CD8-positive, alpha-beta memory T cell (primary cell): ENCODE data around the gene GABRR1. TPM values are rescaled to one million over a fixed set of nuclear protein-coding genes. Genes with fewer than 3 reads are reported as not detected.

Source experiments
- CTCF ChIA-PET: fragments of 350-600 bp; sonication (Branson Sonifier 250); formaldehyde crosslinking; loops from one replicate; lab custom pipeline; 2021; ENCODE audit warnings: antibody characterized with exemption; lab: Charles Lee
- POLR2A ChIA-PET: fragments of 350-600 bp; sonication (Branson Sonifier 250); formaldehyde crosslinking; loops from one replicate; lab custom pipeline; 2021; ENCODE audit warnings: antibody characterized with exemption; lab: Charles Lee
- DNase-seq, 5 donors: peaks; one replicate each; pipeline versions ENCODE4 v3.0.0 to v3.0.0-alpha.2; 2020 to 2022; ENCODE audit warnings: mixed read lengths in 1 of 5
- H3K27ac ChIP-seq: one replicate; pipeline ENCODE4 v1.7.0; 2013; ENCODE audit warnings: low read depth, mild to moderate bottlenecking, low read length, moderate library complexity
- H3K27me3 ChIP-seq: 2 replicates; pipeline ENCODE4 v1.7.0; 2013; ENCODE audit warnings: low read length, mild to moderate bottlenecking; ENCODE audit not compliant: insufficient read depth, poor library complexity, severe bottlenecking
- H3K36me3 ChIP-seq: 2 replicates; pipeline ENCODE4 v1.7.0; 2013; ENCODE audit warnings: mild to moderate bottlenecking, low read length, moderate library complexity; ENCODE audit not compliant: insufficient read depth
- H3K4me1 ChIP-seq: 2 replicates; pipeline ENCODE4 v1.7.0; 2013; ENCODE audit warnings: mild to moderate bottlenecking, low read length, moderate library complexity; ENCODE audit not compliant: insufficient read depth
- H3K4me3 ChIP-seq: 2 replicates; pipeline ENCODE4 v1.7.0; 2013; ENCODE audit warnings: mild to moderate bottlenecking, low read length
- H3K9me3 ChIP-seq: 2 replicates; pipeline ENCODE4 v1.7.0; 2013; ENCODE audit warnings: mild to moderate bottlenecking, low read length
- H3K27ac Mint-ChIP-seq, 8 donors: one replicate each; pipeline ENCODE4 v1.8.0; 2020 to 2021; ENCODE audit warnings: mixed read lengths in 8 of 8, mild to moderate bottlenecking in 6 of 8, inconsistent platforms in 3 of 8, moderate library complexity in 3 of 8
- H3K27me3 Mint-ChIP-seq, 2 donors: one replicate each; pipeline ENCODE4 v1.8.0; 2020 to 2021; ENCODE audit warnings: mixed read lengths in 2 of 2, mild to moderate bottlenecking in 1 of 2, moderate library complexity in 1 of 2
- H3K36me3 Mint-ChIP-seq, 3 donors: one replicate each; pipeline ENCODE4 v1.8.0; 2020 to 2021; ENCODE audit warnings: mixed read lengths in 3 of 3, inconsistent platforms in 1 of 3, mild to moderate bottlenecking in 1 of 3
- H3K4me1 Mint-ChIP-seq, 3 donors: one replicate each; pipeline ENCODE4 v1.8.0; 2020 to 2021; ENCODE audit warnings: mixed read lengths in 3 of 3, inconsistent platforms in 1 of 3, mild to moderate bottlenecking in 1 of 3
- H3K4me3 Mint-ChIP-seq, 7 donors: one replicate each; pipeline ENCODE4 v1.8.0; 2020 to 2021; ENCODE audit warnings: mixed read lengths in 7 of 7, mild to moderate bottlenecking in 6 of 7, moderate library complexity in 4 of 7, inconsistent platforms in 2 of 7
- H3K9me3 Mint-ChIP-seq, 5 donors: one replicate each; pipeline ENCODE4 v1.8.0; 2020 to 2022; ENCODE audit warnings: mixed read lengths in 5 of 5, mild to moderate bottlenecking in 3 of 5, moderate library complexity in 2 of 5, inconsistent platforms in 1 of 5
- polyA plus RNA-seq: library from polyadenylated mRNA; unstranded; fragments of 300-500 nt; fragmentation: Illumina TruSeq; gene quantifications from one replicate; pipeline ENCODE4 v1.2.3, GENCODE V29; 2021
- total RNA-seq, 2 experiments: library from RNA; stranded (reverse); gene quantifications; one replicate each; pipeline ENCODE4 v1.2.3, GENCODE V29; 2021

Gene GABRR1
- total and polyA plus RNA-seq, 3 experiments from 2014 or later: not detected

DNA sequence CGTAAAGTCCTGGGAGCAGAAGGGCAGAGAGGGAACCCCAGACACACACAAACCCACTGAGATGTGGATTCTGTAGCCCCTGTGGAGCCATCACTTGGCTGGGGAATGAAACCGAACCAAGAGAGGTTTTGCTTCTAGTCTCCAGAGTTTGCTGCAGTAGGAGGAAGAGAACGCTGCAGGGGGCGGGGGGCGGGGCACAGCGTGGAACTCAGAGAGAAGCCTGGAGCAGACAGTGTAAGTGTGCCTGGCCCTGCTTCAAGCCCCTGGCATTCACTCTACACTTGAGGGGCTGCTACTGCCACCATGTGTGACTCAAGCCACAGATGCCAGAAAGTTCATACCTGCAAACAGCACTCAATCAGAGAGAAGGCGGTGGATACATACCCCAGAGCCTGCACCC is 18.9 kb downstream of the GABRR1 start:
- ChIA-PET CTCF (no interaction called here), POLR2A (no interaction called here)
- H3K9me3 ChIP-seq: no peaks in the 10 kb centered on the region
- H3K27me3 Mint-ChIP-seq: peaks cover 11% of the 10 kb centered on the region in 2 donors
- H3K27ac ChIP-seq: no peak overlapping the region
- H3K4me3 ChIP-seq: no peak overlapping the region
- no peaks in the 10 kb centered on the region for H3K27me3 ChIP-seq
- peaks cover 11 to 26% (median 23%) of the 10 kb centered on the region in 5 donors for H3K9me3 Mint-ChIP-seq
- H3K4me1 Mint-ChIP-seq: no peaks in the 10 kb centered on the region
- no peaks in the 10 kb centered on the region for H3K36me3 ChIP-seq
- peaks cover 0 to 7% (median 2%) of the 10 kb centered on the region in 3 donors for H3K36me3 Mint-ChIP-seq
- no peak overlapping the region for H3K27ac Mint-ChIP-seq
- H3K4me3 Mint-ChIP-seq: no peak overlapping the region
- DNase-seq: no peak
- no peaks in the 10 kb centered on the region for H3K4me1 ChIP-seq

DNA sequence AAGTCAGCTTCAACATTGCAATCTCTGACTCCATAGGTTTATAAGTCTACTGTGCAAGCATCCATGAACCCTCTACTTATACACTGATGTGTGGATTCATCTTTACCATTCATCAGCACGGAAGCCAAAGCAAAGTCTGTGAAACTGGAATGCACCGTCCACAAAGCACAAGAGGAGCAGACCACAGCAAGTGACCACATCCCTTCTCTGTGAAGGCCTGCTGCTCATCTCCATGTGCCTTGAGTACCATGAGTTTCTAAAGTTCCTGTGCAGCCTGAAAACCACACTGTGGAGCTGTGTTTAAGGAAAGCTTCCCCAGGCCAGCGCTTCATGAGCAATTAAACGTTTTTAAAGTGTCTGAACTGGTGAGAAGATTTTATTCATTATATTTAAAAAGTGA is 20.0 kb downstream of the GABRR1 start:
- H3K9me3 Mint-ChIP-seq: peaks cover 11 to 29% (median 24%) of the 10 kb centered on the region in 5 donors
- peaks cover 0 to 7% (median 2%) of the 10 kb centered on the region in 3 donors for H3K36me3 Mint-ChIP-seq
- H3K27me3 ChIP-seq: no peaks in the 10 kb centered on the region
- H3K27me3 Mint-ChIP-seq: peaks cover 10 to 12% of the 10 kb centered on the region in 2 donors
- no peaks in the 10 kb centered on the region for H3K4me1 ChIP-seq
- H3K4me3 Mint-ChIP-seq: peak overlapping the region in 1 of 7 donors; percentile 44
- no peaks in the 10 kb centered on the region for H3K36me3 ChIP-seq
- no peak for DNase-seq
- H3K9me3 ChIP-seq: no peaks in the 10 kb centered on the region
- H3K4me3 ChIP-seq: no peak overlapping the region
- ChIA-PET CTCF (no interaction called here), POLR2A (no interaction called here)
- no peak overlapping the region for H3K27ac Mint-ChIP-seq
- H3K4me1 Mint-ChIP-seq: no peaks in the 10 kb centered on the region
- H3K27ac ChIP-seq: no peak overlapping the region

GRCh38 chr6:89194559-89194958 is 22.6 kb downstream of the GABRR1 start:
- peaks cover 0 to 7% (median 2%) of the 10 kb centered on the region in 3 donors for H3K36me3 Mint-ChIP-seq
- peaks cover 15 to 16% of the 10 kb centered on the region in 2 donors for H3K27me3 Mint-ChIP-seq
- H3K4me1 Mint-ChIP-seq: no peaks in the 10 kb centered on the region
- H3K4me1 ChIP-seq: no peaks in the 10 kb centered on the region
- peaks cover 11 to 29% (median 24%) of the 10 kb centered on the region in 5 donors for H3K9me3 Mint-ChIP-seq
- no peak for DNase-seq
- ChIA-PET CTCF (no interaction called here), POLR2A (no interaction called here)
- no peak overlapping the region for H3K27ac ChIP-seq
- no peak overlapping the region for H3K4me3 ChIP-seq
- no peaks in the 10 kb centered on the region for H3K27me3 ChIP-seq
- H3K36me3 ChIP-seq: no peaks in the 10 kb centered on the region
- no peak overlapping the region for H3K27ac Mint-ChIP-seq
- H3K4me3 Mint-ChIP-seq: no peak overlapping the region
- H3K9me3 ChIP-seq: no peaks in the 10 kb centered on the region

DNA sequence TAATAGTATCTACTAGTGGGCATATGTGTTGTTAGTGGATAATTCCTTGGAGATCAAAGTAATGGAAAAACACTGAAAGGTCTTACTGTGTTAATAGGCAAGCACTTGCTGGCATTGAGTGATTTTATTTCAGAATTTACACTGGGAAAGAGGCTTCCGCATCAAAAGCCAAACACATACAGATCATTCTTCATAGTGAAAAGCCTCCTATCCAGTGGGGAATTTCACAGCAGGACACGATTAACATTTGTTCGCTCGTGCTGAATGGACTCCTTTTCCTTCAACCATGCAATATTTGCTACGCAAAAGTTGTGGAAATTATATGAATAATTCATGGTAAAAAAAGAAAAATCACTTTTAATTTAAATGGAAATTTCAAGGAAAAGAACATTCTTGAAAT is 26.4 kb downstream of the GABRR1 start:
- no peaks in the 10 kb centered on the region for H3K27me3 ChIP-seq
- CTCF ChIA-PET: no interaction called here
- H3K36me3 Mint-ChIP-seq: peaks cover 0 to 11% (median 2%) of the 10 kb centered on the region in 3 donors
- DNase-seq: no peak
- no peaks in the 10 kb centered on the region for H3K4me1 ChIP-seq
- POLR2A ChIA-PET: no interaction called here
- peaks cover 8 to 23% (median 19%) of the 10 kb centered on the region in 5 donors for H3K9me3 Mint-ChIP-seq
- H3K27ac Mint-ChIP-seq: no peak overlapping the region
- peaks cover 20 to 27% of the 10 kb centered on the region in 2 donors for H3K27me3 Mint-ChIP-seq
- no peak overlapping the region for H3K4me3 Mint-ChIP-seq
- no peaks in the 10 kb centered on the region for H3K9me3 ChIP-seq
- no peaks in the 10 kb centered on the region for H3K4me1 Mint-ChIP-seq
- H3K4me3 ChIP-seq: no peak overlapping the region
- H3K36me3 ChIP-seq: no peaks in the 10 kb centered on the region
- H3K27ac ChIP-seq: no peak overlapping the region

DNA sequence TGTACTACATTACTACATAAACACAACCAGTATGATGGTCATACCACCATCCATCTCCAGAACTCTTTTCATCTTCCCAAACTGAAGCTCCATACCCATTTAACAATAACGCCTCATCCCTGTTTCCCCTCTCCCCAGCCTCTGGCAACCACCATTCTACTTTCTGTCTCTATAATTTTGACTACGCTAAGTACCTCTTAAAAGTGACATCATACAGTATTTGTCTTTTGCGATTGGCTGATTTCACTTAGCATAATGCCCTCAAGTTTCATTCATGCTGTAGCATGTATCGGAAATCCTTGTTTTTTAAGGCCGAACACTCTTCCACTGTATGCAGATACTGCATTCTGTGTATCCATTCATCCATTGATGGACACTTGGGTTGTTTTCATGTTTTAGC is 29.7 kb downstream of the GABRR1 start:
- CTCF ChIA-PET: no interaction called here
- H3K4me1 ChIP-seq: no peaks in the 10 kb centered on the region
- H3K27me3 ChIP-seq: no peaks in the 10 kb centered on the region
- Mint-ChIP-seq H3K4me1 (no peaks in the 10 kb centered on the region), H3K9me3 (peaks cover 0 to 4% (median 0%) of the 10 kb centered on the region in 5 donors), H3K4me3 (no peak overlapping the region), H3K27me3 (peaks cover 22 to 38% of the 10 kb centered on the region in 2 donors), H3K36me3 (peaks cover 0 to 11% (median 0%) of the 10 kb centered on the region in 3 donors), H3K27ac (no peak overlapping the region)
- no peaks in the 10 kb centered on the region for H3K9me3 ChIP-seq
- H3K36me3 ChIP-seq: no peaks in the 10 kb centered on the region
- no peak overlapping the region for H3K27ac ChIP-seq
- POLR2A ChIA-PET: no interaction called here
- no peak overlapping the region for H3K4me3 ChIP-seq
- no peak for DNase-seq

DNA sequence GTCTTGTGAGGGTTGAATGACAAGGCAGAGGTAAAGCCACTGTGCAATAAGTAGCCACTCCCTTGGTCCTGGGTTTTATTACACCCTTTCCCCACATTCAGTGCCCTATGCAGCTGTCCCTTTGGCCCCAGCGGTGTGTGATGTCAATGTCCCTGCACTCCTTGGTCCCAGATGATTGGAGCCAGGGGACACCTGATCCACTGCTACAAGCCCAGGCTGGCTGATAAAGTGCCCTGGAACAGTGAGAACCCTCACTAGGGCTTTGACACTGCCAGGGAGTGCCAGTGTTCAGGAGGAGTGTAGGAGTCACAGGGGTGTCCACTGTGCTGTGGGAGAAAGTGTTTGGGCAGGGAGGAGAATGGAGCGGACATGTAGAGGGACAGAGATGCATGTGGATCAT is 30.4 kb downstream of the GABRR1 start:
- H3K9me3 ChIP-seq: no peaks in the 10 kb centered on the region
- Mint-ChIP-seq H3K27me3 (peaks cover 19 to 41% of the 10 kb centered on the region in 2 donors), H3K36me3 (peaks cover 0 to 11% (median 0%) of the 10 kb centered on the region in 3 donors), H3K4me1 (no peaks in the 10 kb centered on the region), H3K9me3 (no peaks in the 10 kb centered on the region), H3K27ac (no peak overlapping the region), H3K4me3 (no peak overlapping the region)
- ChIA-PET POLR2A (no interaction called here), CTCF (no interaction called here)
- no peak for DNase-seq
- no peaks in the 10 kb centered on the region for H3K4me1 ChIP-seq
- no peak overlapping the region for H3K27ac ChIP-seq
- H3K27me3 ChIP-seq: no peaks in the 10 kb centered on the region
- H3K36me3 ChIP-seq: no peaks in the 10 kb centered on the region
- H3K4me3 ChIP-seq: no peak overlapping the region

DNA sequence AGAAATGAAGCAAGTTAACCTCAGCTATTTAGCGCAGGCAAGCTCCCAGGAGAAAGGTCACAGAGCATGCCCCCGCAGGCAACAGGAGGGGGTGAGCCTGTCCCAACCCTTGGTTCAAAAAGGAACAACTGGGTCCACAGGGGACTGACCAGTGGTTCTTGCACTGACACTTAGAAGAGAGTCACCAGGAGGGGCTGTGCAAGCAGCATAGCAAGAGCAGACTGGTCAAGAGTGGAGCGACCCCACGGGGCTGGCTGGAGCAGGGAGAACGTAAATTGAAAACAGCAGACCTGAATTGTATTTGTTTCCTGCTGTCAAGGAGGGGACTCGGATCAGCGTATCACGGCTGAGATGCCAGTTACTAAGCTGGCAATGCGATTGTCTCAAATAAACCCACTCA is 32.8 kb downstream of the GABRR1 start:
- Histone ChIP-seq H3K27me3 (no peaks in the 10 kb centered on the region), H3K36me3 (no peaks in the 10 kb centered on the region), H3K4me3 (no peak overlapping the region), H3K4me1 (no peaks in the 10 kb centered on the region), H3K9me3 (no peaks in the 10 kb centered on the region), H3K27ac (no peak overlapping the region)
- H3K27me3 Mint-ChIP-seq: peaks cover 14 to 49% of the 10 kb centered on the region in 2 donors
- DNase-seq: no peak
- ChIA-PET POLR2A (no interaction called here), CTCF (no interaction called here)
- H3K4me1 Mint-ChIP-seq: no peaks in the 10 kb centered on the region
- H3K4me3 Mint-ChIP-seq: no peak overlapping the region
- H3K36me3 Mint-ChIP-seq: peaks cover 0 to 11% (median 0%) of the 10 kb centered on the region in 3 donors
- H3K9me3 Mint-ChIP-seq: peaks cover 0 to 1% (median 0%) of the 10 kb centered on the region in 5 donors
- no peak overlapping the region for H3K27ac Mint-ChIP-seq

DNA sequence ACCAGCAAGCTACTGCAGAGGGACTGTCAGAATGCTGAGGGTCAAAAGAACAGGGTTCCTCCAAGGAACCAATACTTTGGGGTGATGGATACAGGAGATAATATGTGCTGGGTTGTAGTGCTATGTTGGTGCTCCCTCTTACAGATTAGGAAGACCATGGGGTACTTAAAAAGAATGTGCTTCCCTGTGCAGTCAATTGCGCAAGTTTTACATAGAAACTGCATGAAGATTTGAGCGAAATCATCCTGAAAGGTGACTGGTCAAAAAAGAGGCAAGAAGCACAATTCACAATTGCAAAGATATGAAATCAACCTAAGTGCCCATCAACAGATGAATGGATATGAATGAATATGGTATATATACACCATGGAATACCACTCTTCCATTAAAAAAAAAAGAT is 33.9 kb downstream of the GABRR1 start:
- peaks cover 10 to 45% of the 10 kb centered on the region in 2 donors for H3K27me3 Mint-ChIP-seq
- no peak overlapping the region for H3K27ac Mint-ChIP-seq
- Histone ChIP-seq H3K36me3 (no peaks in the 10 kb centered on the region), H3K4me3 (no peak overlapping the region), H3K27me3 (no peaks in the 10 kb centered on the region), H3K27ac (no peak overlapping the region), H3K9me3 (no peaks in the 10 kb centered on the region), H3K4me1 (no peaks in the 10 kb centered on the region)
- ChIA-PET CTCF (no interaction called here), POLR2A (no interaction called here)
- no peaks in the 10 kb centered on the region for H3K4me1 Mint-ChIP-seq
- no peak for DNase-seq
- H3K9me3 Mint-ChIP-seq: peaks cover 0 to 1% (median 0%) of the 10 kb centered on the region in 5 donors
- H3K36me3 Mint-ChIP-seq: peaks cover 0 to 6% (median 0%) of the 10 kb centered on the region in 3 donors
- H3K4me3 Mint-ChIP-seq: no peak overlapping the region
